ENCODE data around the gene DDA1. TPM values are rescaled to one million over a fixed set of nuclear protein-coding genes. Genes with fewer than 3 reads are reported as not detected.

The DDA1 gene
- total RNA-seq, 1 experiment from 2014 or later, result 72.5 TPM

DNA sequence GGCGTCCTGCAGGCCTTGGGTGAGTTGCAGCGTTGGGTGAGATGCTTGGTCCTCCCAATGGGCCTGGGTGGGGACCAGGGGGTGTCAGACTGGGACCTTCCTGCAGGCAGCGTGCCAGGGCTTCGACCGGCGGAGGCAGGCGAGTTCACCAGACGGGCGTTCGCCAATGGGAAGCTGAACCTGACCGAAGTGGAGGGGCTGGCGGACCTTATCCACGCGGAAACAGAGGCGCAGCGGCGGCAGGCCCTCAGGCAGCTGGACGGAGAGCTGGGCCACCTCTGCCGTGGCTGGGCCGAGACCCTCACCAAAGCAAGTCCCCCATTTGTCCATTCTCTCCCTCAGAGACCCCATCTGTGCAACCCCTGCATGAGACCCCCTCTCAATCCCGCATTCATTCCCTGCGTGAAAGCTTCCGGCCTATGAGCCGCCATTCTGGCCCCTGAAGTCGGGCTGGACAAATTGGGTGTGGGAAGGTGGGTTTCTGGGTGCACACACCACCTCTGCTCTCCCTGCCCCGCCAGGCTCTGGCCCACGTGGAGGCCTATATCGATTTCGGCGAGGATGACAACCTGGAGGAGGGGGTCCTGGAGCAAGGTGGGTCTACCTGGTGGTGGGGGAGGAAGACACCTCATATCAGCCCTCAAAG, 29.2 kb downstream of the DDA1 start:
- CTCF ChIA-PET, result no interaction called here
- POLR2A ChIA-PET (ENCODE audit: unreplicated experiment), result interaction anchor here (0.6 kb wide), 1 partner anchor 22 kb away, joined by 3 read pairs; no protein-coding TSS in a partner anchor

DNA sequence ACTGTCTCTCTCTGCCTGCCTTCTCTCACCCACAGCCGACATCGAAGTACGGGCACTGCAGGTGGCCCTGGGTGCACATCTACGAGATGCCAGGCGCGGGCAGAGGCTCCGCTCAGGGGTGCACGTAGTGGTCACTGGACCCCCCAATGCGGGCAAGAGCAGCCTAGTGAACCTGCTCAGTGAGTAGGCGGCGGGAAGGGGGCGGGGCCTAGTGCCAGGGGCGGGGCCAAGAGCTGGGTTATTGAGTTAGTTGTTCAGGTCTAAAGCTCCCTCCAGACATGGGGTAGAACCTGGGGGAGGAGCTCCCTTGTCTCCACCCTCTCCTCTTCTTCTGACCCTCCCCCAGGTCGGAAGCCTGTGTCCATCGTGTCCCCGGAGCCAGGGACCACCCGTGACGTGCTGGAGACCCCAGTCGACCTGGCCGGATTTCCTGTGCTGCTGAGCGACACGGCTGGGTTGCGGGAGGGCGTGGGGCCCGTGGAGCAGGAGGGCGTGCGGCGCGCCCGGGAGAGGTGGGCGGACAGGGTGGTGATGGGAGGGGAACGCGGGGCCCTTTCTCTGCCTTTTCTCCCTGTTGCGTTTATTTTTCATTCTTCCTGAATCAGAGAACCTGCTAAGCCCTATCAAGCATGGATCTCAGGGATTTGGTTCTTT, 29.9 kb downstream of the DDA1 start:
- Histone ChIP-seq H3K4me3 (no peak overlapping the region), H3K9me2 (ENCODE audit: insufficient read depth) (no peaks in the 10 kb centered on the region), H4K20me1 (ENCODE audit: insufficient read depth) (no peaks in the 10 kb centered on the region; the same call in 1 of the 2 replicates), H3K4me1 (replicated peaks; ENCODE audit: insufficient read depth) (peaks cover 22% of the 10 kb centered on the region), H3K4me2 (peak overlapping the region; percentile 80; the same call in 1 of the 2 replicates), H3K27ac (no peak overlapping the region), H3K27me3 (ENCODE audit: insufficient read depth, low read depth) (no peaks in the 10 kb centered on the region), H3K9me3 (ENCODE audit: insufficient read depth, low read depth) (no peaks in the 10 kb centered on the region), H3K79me2 (ENCODE audit: low read depth) (peaks cover 18% of the 10 kb centered on the region), H3K36me3 (ENCODE audit: low read depth) (peaks cover 6% of the 10 kb centered on the region; the same call in 1 of the 2 replicates), H3F3A (ENCODE audit: insufficient read depth, low read depth) (peaks cover 48% of the 10 kb centered on the region; the same call in 1 of the 2 replicates), H2AFZ (no peak overlapping the region)
- no TSS peak for BruUV-seq (replicated peaks)
- intact Hi-C loops (cut with micrococcal nuclease; ENCODE audit: unreplicated experiment), result no loop called here
- DNase-seq, result no peak
- ChIA-PET POLR2A (ENCODE audit: unreplicated experiment) (no interaction called here), CTCF (no interaction called here)
- TF ChIP-seq, protein P1, sequence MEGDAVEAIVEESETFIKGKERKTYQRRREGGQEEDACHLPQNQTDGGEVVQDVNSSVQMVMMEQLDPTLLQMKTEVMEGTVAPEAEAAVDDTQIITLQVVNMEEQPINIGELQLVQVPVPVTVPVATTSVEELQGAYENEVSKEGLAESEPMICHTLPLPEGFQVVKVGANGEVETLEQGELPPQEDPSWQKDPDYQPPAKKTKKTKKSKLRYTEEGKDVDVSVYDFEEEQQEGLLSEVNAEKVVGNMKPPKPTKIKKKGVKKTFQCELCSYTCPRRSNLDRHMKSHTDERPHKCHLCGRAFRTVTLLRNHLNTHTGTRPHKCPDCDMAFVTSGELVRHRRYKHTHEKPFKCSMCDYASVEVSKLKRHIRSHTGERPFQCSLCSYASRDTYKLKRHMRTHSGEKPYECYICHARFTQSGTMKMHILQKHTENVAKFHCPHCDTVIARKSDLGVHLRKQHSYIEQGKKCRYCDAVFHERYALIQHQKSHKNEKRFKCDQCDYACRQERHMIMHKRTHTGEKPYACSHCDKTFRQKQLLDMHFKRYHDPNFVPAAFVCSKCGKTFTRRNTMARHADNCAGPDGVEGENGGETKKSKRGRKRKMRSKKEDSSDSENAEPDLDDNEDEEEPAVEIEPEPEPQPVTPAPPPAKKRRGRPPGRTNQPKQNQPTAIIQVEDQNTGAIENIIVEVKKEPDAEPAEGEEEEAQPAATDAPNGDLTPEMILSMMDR (conservative IDR thresholded peaks at IDR 0.05), result no peak
- no peak for TF ChIP-seq EZH2 (IDR thresholded peaks at IDR 0.05; ENCODE audit: low read depth)

More for the DNA sequence above, 29.2 kb downstream of the DDA1 start:
- H2AFZ ChIP-seq, result no peak overlapping the region
- TF ChIP-seq, protein P1 (conservative IDR thresholded peaks at IDR 0.05), result no peak
- no peaks in the 10 kb centered on the region for H3K27me3 ChIP-seq (ENCODE audit: insufficient read depth, low read depth)
- H3K4me2 ChIP-seq, result peak overlapping the region; percentile 80
- H3K79me2 ChIP-seq (ENCODE audit: low read depth), result peaks cover 18% of the 10 kb centered on the region
- DNase-seq, result no peak
- peaks cover 28% of the 10 kb centered on the region for H3K4me1 ChIP-seq (replicated peaks; ENCODE audit: insufficient read depth)
- H3K27ac ChIP-seq, result no peak overlapping the region
- no peaks in the 10 kb centered on the region for H3K9me3 ChIP-seq (ENCODE audit: insufficient read depth, low read depth)
- H4K20me1 ChIP-seq (ENCODE audit: insufficient read depth), result no peaks in the 10 kb centered on the region; the same call in 1 of the 2 replicates
- H3K4me3 ChIP-seq, result peak overlapping the region; percentile 74; the same call in 1 of the 2 replicates
- H3K9me2 ChIP-seq (ENCODE audit: insufficient read depth), result no peaks in the 10 kb centered on the region
- no TSS peak for BruUV-seq (replicated peaks)
- H3F3A ChIP-seq (ENCODE audit: insufficient read depth, low read depth), result peaks cover 44% of the 10 kb centered on the region; the same call in 1 of the 2 replicates
- intact Hi-C loops (cut with micrococcal nuclease; ENCODE audit: unreplicated experiment), result no loop called here
- peaks cover 6% of the 10 kb centered on the region; the same call in 1 of the 2 replicates for H3K36me3 ChIP-seq (ENCODE audit: low read depth)

DNA sequence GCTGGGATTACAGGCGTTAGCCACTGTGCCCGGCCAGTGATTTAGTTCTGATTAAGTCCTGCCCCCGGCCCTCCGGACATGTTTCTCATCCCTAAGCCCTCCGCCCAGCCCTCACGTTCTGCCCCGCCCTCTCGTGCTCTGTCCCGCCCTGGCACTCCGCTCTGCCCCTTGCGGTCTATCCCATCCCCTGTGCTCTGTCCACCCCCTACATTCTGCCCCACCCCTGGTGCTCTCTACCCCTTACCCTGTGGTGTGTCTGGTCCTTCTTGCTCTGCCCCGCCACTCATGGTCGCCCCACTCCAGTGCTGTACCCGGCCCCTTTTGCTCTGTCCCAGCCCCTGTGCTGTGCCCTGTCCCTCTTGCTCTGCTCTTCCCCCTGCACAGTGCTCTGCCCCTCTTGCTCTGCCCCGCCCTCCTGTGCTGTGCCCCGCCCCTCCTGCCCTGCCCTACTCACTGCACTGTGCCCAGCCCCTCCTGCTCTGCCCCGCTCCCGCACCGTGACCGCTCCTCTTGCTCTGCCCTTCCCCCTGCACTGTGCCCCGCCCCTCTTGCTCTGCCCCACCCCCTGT, 31.0 kb downstream of the DDA1 start:
- Histone ChIP-seq H3K9me2 (ENCODE audit: insufficient read depth) (no peaks in the 10 kb centered on the region), H3K27me3 (ENCODE audit: insufficient read depth, low read depth) (no peaks in the 10 kb centered on the region), H3K9me3 (ENCODE audit: insufficient read depth, low read depth) (no peaks in the 10 kb centered on the region), H3F3A (ENCODE audit: insufficient read depth, low read depth) (peaks cover 54% of the 10 kb centered on the region; the same call in 1 of the 2 replicates), H3K27ac (no peak overlapping the region), H3K36me3 (ENCODE audit: low read depth) (peaks cover 6% of the 10 kb centered on the region; the same call in 1 of the 2 replicates), H3K4me2 (no peak overlapping the region), H4K20me1 (ENCODE audit: insufficient read depth) (no peaks in the 10 kb centered on the region; the same call in 1 of the 2 replicates), H3K4me3 (no peak overlapping the region), H3K4me1 (replicated peaks; ENCODE audit: insufficient read depth) (peaks cover 17% of the 10 kb centered on the region), H2AFZ (no peak overlapping the region), H3K79me2 (ENCODE audit: low read depth) (peaks cover 18% of the 10 kb centered on the region)
- ChIA-PET CTCF (no interaction called here), POLR2A (ENCODE audit: unreplicated experiment) (no interaction called here)
- DNase-seq, result no peak
- intact Hi-C loops (cut with micrococcal nuclease; ENCODE audit: unreplicated experiment), result no loop called here
- BruUV-seq (replicated peaks), result no TSS peak
- no peak for TF ChIP-seq EZH2 (IDR thresholded peaks at IDR 0.05; ENCODE audit: low read depth)
- TF ChIP-seq, protein P1 (conservative IDR thresholded peaks at IDR 0.05), result no peak

Data from PC-9 (cell line).